IMR-90 (cell line): ENCODE data around the gene SLC44A1. TPM values are rescaled to one million over a fixed set of nuclear protein-coding genes. Genes with fewer than 3 reads are reported as not detected.

Source experiments
- ATAC-seq: fragments of 200-7000 bp; cut with Tn5 transposase; 2 replicates; pipeline ENCODE4 v1.9.1; 2020; ENCODE audit warnings: low read depth, mild to moderate bottlenecking, moderate library complexity
- BruUV-seq: library from RNA; stranded (reverse); fragments of 400-500 nt; replicated peaks from 2 replicates; lab custom pipeline; 2021; lab: Mats Ljungman, UMichigan
- CTCF ChIA-PET: fragments of 300-600 bp; formaldehyde crosslinking; extraction: SDS; loops from one replicate; lab custom pipeline; 2021; ENCODE audit warnings: antibody characterized with exemption; lab: Yijun Ruan, JAX
- POLR2A ChIA-PET: fragments of 300-600 bp; sonication (Branson Sonifier 250); formaldehyde crosslinking; loops from one replicate; lab custom pipeline; 2022; ENCODE audit warnings: antibody characterized with exemption; ENCODE audit not compliant: unreplicated experiment; lab: Charles Lee
- DNase-seq: peaks from one replicate; pipeline ENCODE4 v3.0.0; 2013
- H2AFZ ChIP-seq: replicated peaks from 2 replicates; pipeline ENCODE3; 2013; ENCODE audit warnings: low read length, mild to moderate bottlenecking; ENCODE audit not compliant: poor library complexity
- H2AK5ac ChIP-seq: 2 replicates; pipeline ENCODE4 v1.6.1; 2013; ENCODE audit warnings: low read depth, low read length, inconsistent platforms
- H2AK9ac ChIP-seq: replicated peaks from 2 replicates; pipeline ENCODE3; 2013; ENCODE audit warnings: mild to moderate bottlenecking, low read depth, low read length, moderate library complexity; ENCODE audit not compliant: poor library complexity
- H2BK120ac ChIP-seq: 2 replicates; pipeline ENCODE4 v1.6.1; 2013; ENCODE audit warnings: low read depth, low read length, inconsistent platforms
- H2BK15ac ChIP-seq: 3 replicates; pipeline ENCODE4 v1.6.1; 2013; ENCODE audit warnings: low read depth, low read length, inconsistent platforms
- H2BK20ac ChIP-seq: 2 replicates; pipeline ENCODE4 v1.6.1; 2013; ENCODE audit warnings: low read depth, mild to moderate bottlenecking, inconsistent platforms, low read length, moderate library complexity
- H2BK5ac ChIP-seq: 2 replicates; pipeline ENCODE4 v1.6.1; 2013; ENCODE audit warnings: mild to moderate bottlenecking, low read depth, low read length, inconsistent platforms; ENCODE audit not compliant: poor library complexity, severe bottlenecking
- H3K14ac ChIP-seq: replicated peaks from 2 replicates; pipeline ENCODE4 v1.6.1; 2013; ENCODE audit warnings: low read depth, low read length, inconsistent platforms
- H3K18ac ChIP-seq: 2 replicates; pipeline ENCODE4 v1.6.1; 2013; ENCODE audit warnings: low read depth, low read length, control low read depth
- H3K23ac ChIP-seq: 2 replicates; pipeline ENCODE4 v1.6.1; 2013; ENCODE audit warnings: low read depth, low read length, inconsistent platforms
- H3K27ac ChIP-seq: 2 replicates; pipeline ENCODE4 v1.5.1; 2013; ENCODE audit warnings: mild to moderate bottlenecking, control low read depth, low read length; ENCODE audit not compliant: insufficient read depth
- H3K27me3 ChIP-seq: 2 replicates; pipeline ENCODE4 v1.6.1; 2013; ENCODE audit warnings: low read length; ENCODE audit not compliant: control insufficient read depth, insufficient read depth
- H3K36me3 ChIP-seq: 2 replicates; pipeline ENCODE4 v1.6.1; 2013; ENCODE audit warnings: low read length, mixed read lengths; ENCODE audit not compliant: control insufficient read depth, insufficient read depth
- H3K4ac ChIP-seq: 2 replicates; pipeline ENCODE4 v1.6.1; 2013; ENCODE audit warnings: low read depth, low read length, inconsistent platforms
- H3K4me1 ChIP-seq: 2 replicates; pipeline ENCODE4 v1.6.1; 2013; ENCODE audit warnings: low read length, mixed read lengths; ENCODE audit not compliant: control insufficient read depth, insufficient read depth
- H3K4me2 ChIP-seq: 2 replicates; pipeline ENCODE4 v1.6.1; 2013; ENCODE audit warnings: low read depth, mild to moderate bottlenecking, control low read depth, low read length, moderate library complexity
- H3K4me3 ChIP-seq: 2 replicates; pipeline ENCODE4 v1.5.1; 2013; ENCODE audit warnings: low read depth, mild to moderate bottlenecking, control low read depth, low read length, moderate library complexity; ENCODE audit not compliant: insufficient read depth
- H3K56ac ChIP-seq: 2 replicates; pipeline ENCODE4 v1.6.1; 2013; ENCODE audit warnings: low read length, inconsistent platforms; ENCODE audit not compliant: insufficient read depth; ENCODE audit errors: extremely low read depth
- H3K79me1 ChIP-seq, 2 experiments: 2 replicates each; pipeline ENCODE4 v1.6.1; 2013; ENCODE audit warnings: low read length in 2 of 2, inconsistent platforms in 1 of 2, low read depth in 1 of 2
- H3K9ac ChIP-seq: 2 replicates; pipeline ENCODE4 v1.6.1; 2013; ENCODE audit warnings: low read depth, low read length, control low read depth
- H3K9me1 ChIP-seq: 2 replicates; pipeline ENCODE4 v1.6.1; 2013; ENCODE audit warnings: low read length, inconsistent platforms; ENCODE audit not compliant: insufficient read depth
- H3K9me3 ChIP-seq: 2 replicates; pipeline ENCODE4 v1.6.1; 2013; ENCODE audit warnings: low read length; ENCODE audit not compliant: control insufficient read depth, insufficient read depth
- H4K20me1 ChIP-seq: 2 replicates; pipeline ENCODE4 v1.6.1; 2013; ENCODE audit warnings: low read length, inconsistent platforms; ENCODE audit not compliant: insufficient read depth
- H4K5ac ChIP-seq: 2 replicates; pipeline ENCODE4 v1.6.1; 2013; ENCODE audit warnings: mild to moderate bottlenecking, low read depth, low read length, control low read depth
- H4K8ac ChIP-seq, 2 experiments: 2 replicates each; pipeline ENCODE4 v1.6.1; 2013; ENCODE audit warnings: low read depth in 2 of 2, low read length in 2 of 2, control low read depth in 1 of 2, inconsistent platforms in 1 of 2
- H4K91ac ChIP-seq: 2 replicates; pipeline ENCODE4 v1.6.1; 2013; ENCODE audit warnings: low read depth, low read length, inconsistent platforms; ENCODE audit not compliant: insufficient read depth
- BHLHE40 ChIP-seq: fragments of 150-350 bp; IDR thresholded peaks from 2 replicates; pipeline ENCODE4 v1.6.1; 2016; ENCODE audit warnings: mild to moderate bottlenecking, low read depth, low read length
- CEBPB ChIP-seq: IDR thresholded peaks from 2 replicates; pipeline ENCODE4 v1.6.1; 2012; ENCODE audit warnings: low read depth, low read length, improper control_type of control experiment
- CHD1 ChIP-seq: IDR thresholded peaks from 2 replicates; pipeline ENCODE4 v1.6.1; 2012; ENCODE audit warnings: low read depth, low read length, improper control_type of control experiment
- FOS ChIP-seq: fragments of 150-350 bp; IDR thresholded peaks from 2 replicates; pipeline ENCODE4 v1.6.1; 2016; ENCODE audit warnings: low read depth, low read length
- MAFK ChIP-seq: IDR thresholded peaks from 2 replicates; pipeline ENCODE4 v1.6.1; 2012; ENCODE audit warnings: low read depth, low read length, improper control_type of control experiment
- MAZ ChIP-seq: IDR thresholded peaks from 2 replicates; pipeline ENCODE4 v1.6.1; 2012; ENCODE audit warnings: low read depth, mild to moderate bottlenecking, low read length, improper control_type of control experiment, moderate library complexity, borderline replicate concordance
- MXI1 ChIP-seq: IDR thresholded peaks from 2 replicates; pipeline ENCODE4 v1.6.1; 2012; ENCODE audit warnings: low read depth, mild to moderate bottlenecking, low read length, moderate library complexity, borderline replicate concordance
- NFE2L2 ChIP-seq: fragments of 150-350 bp; IDR thresholded peaks from 2 replicates; pipeline ENCODE4 v1.6.1; 2016; ENCODE audit warnings: low read depth, mild to moderate bottlenecking, low read length
- POLR2A ChIP-seq: IDR thresholded peaks from 2 replicates; pipeline ENCODE4 v1.6.1; 2012; ENCODE audit warnings: mild to moderate bottlenecking, low read depth, low read length
- RAD21 ChIP-seq: IDR thresholded peaks from 2 replicates; pipeline ENCODE4 v1.6.1; 2012; ENCODE audit warnings: low read length, improper control_type of control experiment
- RCOR1 ChIP-seq: IDR thresholded peaks from 2 replicates; pipeline ENCODE4 v1.6.1; 2012; ENCODE audit warnings: mild to moderate bottlenecking, low read length, improper control_type of control experiment; ENCODE audit not compliant: insufficient replicate concordance
- RFX5 ChIP-seq: IDR thresholded peaks from 2 replicates; pipeline ENCODE4 v1.8.0; 2012; ENCODE audit warnings: low read depth, mild to moderate bottlenecking, low read length, moderate library complexity
- SMC3 ChIP-seq: fragments of 150-350 bp; IDR thresholded peaks from 2 replicates; pipeline ENCODE4 v1.6.1; 2016; ENCODE audit warnings: low read depth, mild to moderate bottlenecking, antibody characterized with exemption, low read length, moderate library complexity
- USF2 ChIP-seq: fragments of 150-350 bp; IDR thresholded peaks from 2 replicates; pipeline ENCODE4 v1.6.1; 2017; ENCODE audit warnings: mild to moderate bottlenecking, antibody characterized with exemption, low read length, low read depth
- WGBS, 2 experiments: methylation state at CpG; one replicate each; pipeline versions ENCODE4 v1.1.5 to v1.1.7; 2013; ENCODE audit warnings: missing lambda C conversion rate in 2 of 2; ENCODE audit not compliant: insufficient read length in 1 of 2; ENCODE audit errors: extremely low coverage in 2 of 2; 5-methylcytosine and 5-hydroxymethylcytosine counted together
- dilution Hi-C: fragments of 300-500 bp; cut with HindIII; formaldehyde crosslinking; loops from one replicate; pipeline ENCODE4 v1.14.3; 2018; ENCODE audit warnings: low sequenced_read_pairs; ENCODE audit not compliant: unreplicated experiment
- in situ Hi-C: fragments of 300-500 bp; cut with MboI; formaldehyde crosslinking; loops from 3 replicates; pipeline ENCODE4 v1.14.3; 2019; ENCODE audit warnings: low sequenced_read_pairs, inconsistent platforms, mixed read lengths
- intact Hi-C: fragments of 100-400 bp; cut with micrococcal nuclease; formaldehyde crosslinking; loops from 2 replicates; pipeline ENCODE4 v1.10.0; 2022
- polyA plus RNA-seq, 3 experiments: library from polyadenylated mRNA; depleted of rRNA; stranded (reverse); fragments of >200 nt; gene quantifications; 2 replicates each; pipeline ENCODE4 v1.2.3, GENCODE V29; 2012; ENCODE audit warnings: low replicate concordance in 1 of 3
- total RNA-seq: library from RNA; depleted of rRNA; stranded (reverse); fragments of >200 nt; gene quantifications from 2 replicates; pipeline ENCODE4 v1.2.3, GENCODE V29; 2012
- TF ChIP-seq, protein P1 (sequence below): fragments of 150-350 bp; IDR thresholded peaks from 2 replicates; pipeline ENCODE4 v1.6.1; 2016; ENCODE audit warnings: low read depth, mild to moderate bottlenecking, low read length, moderate library complexity, borderline replicate concordance
- TF ChIP-seq, protein P2 (sequence below): conservative IDR thresholded peaks from 2 replicates; pipeline ENCODE4 v1.5.1; 2012; ENCODE audit warnings: mild to moderate bottlenecking, low read depth, low read length, improper control_type of control experiment

Gene SLC44A1
- total and polyA plus RNA-seq, 2 of the 4 experiments (the other 2 are of a cell fraction), result 5.2 to 21.7 TPM

GRCh38 chr9:105437704-105438103, 193.3 kb downstream of the SLC44A1 start:
- H4K91ac ChIP-seq, result no peak overlapping the region
- no peak overlapping the region for H2BK20ac ChIP-seq
- in situ Hi-C loops, result no loop called here

More at GRCh38 chr9:105437704-105438103, 193.3 kb downstream of the SLC44A1 start:
- no peak overlapping the region for H3K23ac ChIP-seq
- H3K18ac ChIP-seq, result peak overlapping the region; percentile 9; the same call in 1 of the 2 replicates
- no peak overlapping the region for H3K14ac ChIP-seq
- BruUV-seq, result no TSS peak
- no peak overlapping the region for H4K5ac ChIP-seq
- H3K4me3 ChIP-seq, result no peak overlapping the region
- no CpG with 5 or more reads among the region's 1 CpG for WGBS, 2 experiments
- no peak overlapping the region for H3K9ac ChIP-seq
- ChIA-PET CTCF (interaction anchor here (1.6 kb wide), 1 partner anchor 12 kb away, joined by 3 read pairs; no protein-coding TSS in a partner anchor), POLR2A (no interaction called here)
- DNase-seq (no peak), ATAC-seq (peak; percentile 46)
- H3K9me3 ChIP-seq, result peaks cover 2% of the 10 kb centered on the region; the same call in 1 of the 2 replicates
- H2AK5ac ChIP-seq, result no peak overlapping the region
- dilution Hi-C loops (no loop called here), intact Hi-C loops (no loop called here)
- no peak overlapping the region for H2AK9ac ChIP-seq
- no peak overlapping the region for H2BK15ac ChIP-seq
- H3K4me1 ChIP-seq, result peaks cover 3% of the 10 kb centered on the region
- no peaks in the 10 kb centered on the region for H3K27me3 ChIP-seq
- peak overlapping the region; percentile 47; the same call in 1 of the 2 replicates for H3K4me2 ChIP-seq
- H3K56ac ChIP-seq, result no peak overlapping the region
- no peak overlapping the region for H2AFZ ChIP-seq
- H3K4ac ChIP-seq, result no peak overlapping the region
- no peaks in the 10 kb centered on the region for H3K9me1 ChIP-seq
- H4K20me1 ChIP-seq, result no peaks in the 10 kb centered on the region
- H2BK120ac ChIP-seq, result no peak overlapping the region
- peak overlapping the region; percentile 46 for H2BK5ac ChIP-seq
- no peak overlapping the region for H4K8ac ChIP-seq
- no peak for TF ChIP-seq USF2
- TF ChIP-seq CHD1, result no peak
- no peak for TF ChIP-seq BHLHE40
- TF ChIP-seq NFE2L2, result no peak
- TF ChIP-seq MAFK, result no peak
- no peak for TF ChIP-seq RFX5
- TF ChIP-seq, protein P1, sequence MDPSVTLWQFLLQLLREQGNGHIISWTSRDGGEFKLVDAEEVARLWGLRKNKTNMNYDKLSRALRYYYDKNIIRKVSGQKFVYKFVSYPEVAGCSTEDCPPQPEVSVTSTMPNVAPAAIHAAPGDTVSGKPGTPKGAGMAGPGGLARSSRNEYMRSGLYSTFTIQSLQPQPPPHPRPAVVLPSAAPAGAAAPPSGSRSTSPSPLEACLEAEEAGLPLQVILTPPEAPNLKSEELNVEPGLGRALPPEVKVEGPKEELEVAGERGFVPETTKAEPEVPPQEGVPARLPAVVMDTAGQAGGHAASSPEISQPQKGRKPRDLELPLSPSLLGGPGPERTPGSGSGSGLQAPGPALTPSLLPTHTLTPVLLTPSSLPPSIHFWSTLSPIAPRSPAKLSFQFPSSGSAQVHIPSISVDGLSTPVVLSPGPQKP, result no peak
- TF ChIP-seq MXI1, result no peak
- no peak for TF ChIP-seq SMC3
- TF ChIP-seq POLR2A, result no peak
- TF ChIP-seq, protein P2, sequence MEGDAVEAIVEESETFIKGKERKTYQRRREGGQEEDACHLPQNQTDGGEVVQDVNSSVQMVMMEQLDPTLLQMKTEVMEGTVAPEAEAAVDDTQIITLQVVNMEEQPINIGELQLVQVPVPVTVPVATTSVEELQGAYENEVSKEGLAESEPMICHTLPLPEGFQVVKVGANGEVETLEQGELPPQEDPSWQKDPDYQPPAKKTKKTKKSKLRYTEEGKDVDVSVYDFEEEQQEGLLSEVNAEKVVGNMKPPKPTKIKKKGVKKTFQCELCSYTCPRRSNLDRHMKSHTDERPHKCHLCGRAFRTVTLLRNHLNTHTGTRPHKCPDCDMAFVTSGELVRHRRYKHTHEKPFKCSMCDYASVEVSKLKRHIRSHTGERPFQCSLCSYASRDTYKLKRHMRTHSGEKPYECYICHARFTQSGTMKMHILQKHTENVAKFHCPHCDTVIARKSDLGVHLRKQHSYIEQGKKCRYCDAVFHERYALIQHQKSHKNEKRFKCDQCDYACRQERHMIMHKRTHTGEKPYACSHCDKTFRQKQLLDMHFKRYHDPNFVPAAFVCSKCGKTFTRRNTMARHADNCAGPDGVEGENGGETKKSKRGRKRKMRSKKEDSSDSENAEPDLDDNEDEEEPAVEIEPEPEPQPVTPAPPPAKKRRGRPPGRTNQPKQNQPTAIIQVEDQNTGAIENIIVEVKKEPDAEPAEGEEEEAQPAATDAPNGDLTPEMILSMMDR, result no peak
- TF ChIP-seq CEBPB, result no peak
- no peak for TF ChIP-seq MAZ
- no peak for TF ChIP-seq FOS
- no peak for TF ChIP-seq RAD21
- TF ChIP-seq RCOR1, result no peak
- H3K79me1 ChIP-seq, result no peaks in the 10 kb centered on the region
- no peaks in the 10 kb centered on the region for H3K36me3 ChIP-seq
- no peak overlapping the region for H3K27ac ChIP-seq
